SK-N-SH treated with all-trans-retinoic acid at 6 μM for 48 hours (cell line): ENCODE measurements around the gene PIAS2.

ENCODE experiments used
- ATAC-seq: fragments of 200-7000 bp; cut with Tn5 transposase; 3 replicates; pipeline ENCODE4 v1.9.1; 2020; ENCODE audit warnings: mild to moderate bottlenecking, moderate library complexity
- BACH2 ChIP-seq: fragments of 250-450 bp; sonication (Bioruptor Pico); IDR thresholded peaks from 2 replicates; pipeline ENCODE4 v1.9.0; 2021; ENCODE audit warnings: mild to moderate bottlenecking, borderline replicate concordance
- CSDC2 ChIP-seq: fragments of 250-450 bp; sonication (Bioruptor Pico); IDR thresholded peaks from 2 replicates; pipeline ENCODE4 v1.5.0; 2020; ENCODE audit warnings: mild to moderate bottlenecking, moderate library complexity
- ESRRG ChIP-seq: fragments of 250-450 bp; sonication (Bioruptor Pico); IDR thresholded peaks from 2 replicates; pipeline ENCODE4 v1.6.1; 2021; ENCODE audit warnings: mild to moderate bottlenecking
- GLIS3 ChIP-seq: fragments of 250-450 bp; sonication (Bioruptor Pico); IDR thresholded peaks from 2 replicates; pipeline ENCODE4 v1.5.0; 2020; ENCODE audit warnings: mild to moderate bottlenecking, moderate library complexity
- ISL1 ChIP-seq: fragments of 250-450 bp; sonication (Bioruptor Pico); IDR thresholded peaks from 2 replicates; pipeline ENCODE4 v2.1.2; 2022; ENCODE audit warnings: mild to moderate bottlenecking, moderate library complexity
- PPARA ChIP-seq: fragments of 250-450 bp; sonication (Bioruptor Pico); IDR thresholded peaks from 2 replicates; pipeline ENCODE4 v1.5.0; 2020; ENCODE audit warnings: mild to moderate bottlenecking, borderline replicate concordance
- SNAI2 ChIP-seq: fragments of 250-450 bp; sonication (Bioruptor Pico); IDR thresholded peaks from 2 replicates; pipeline ENCODE4 v1.5.0; 2020; ENCODE audit warnings: mild to moderate bottlenecking, moderate library complexity
- TCF4 ChIP-seq: fragments of 250-450 bp; sonication (Bioruptor Pico); IDR thresholded peaks from 2 replicates; pipeline ENCODE4 v1.8.0; 2021; ENCODE audit warnings: mild to moderate bottlenecking, moderate library complexity, borderline replicate concordance
- TOX ChIP-seq: fragments of 250-450 bp; sonication (Bioruptor Pico); IDR thresholded peaks from 2 replicates; pipeline ENCODE4 v1.8.0; 2021; ENCODE audit warnings: mild to moderate bottlenecking, moderate library complexity, borderline replicate concordance
- ZC3H10 ChIP-seq: fragments of 250-450 bp; sonication (Bioruptor Pico); IDR thresholded peaks from 2 replicates; pipeline ENCODE4 v1.5.1; 2021; ENCODE audit warnings: mild to moderate bottlenecking, moderate library complexity
- ZFP3 ChIP-seq: fragments of 250-450 bp; sonication (Bioruptor Pico); IDR thresholded peaks from 2 replicates; pipeline ENCODE4 v1.5.0; 2020; ENCODE audit warnings: mild to moderate bottlenecking, moderate library complexity
- ZFP30 ChIP-seq: fragments of 450-650 bp; formaldehyde crosslinking; IDR thresholded peaks from 2 replicates; pipeline ENCODE4 v1.5.0; 2022; ENCODE audit warnings: mild to moderate bottlenecking, moderate library complexity
- ZNF565 ChIP-seq: fragments of 450-650 bp; formaldehyde crosslinking; conservative IDR thresholded peaks from 2 replicates; pipeline ENCODE4 v1.5.0; 2020; ENCODE audit warnings: low read depth, mild to moderate bottlenecking, moderate library complexity
- ZNF70 ChIP-seq: fragments of 450-650 bp; formaldehyde crosslinking; IDR thresholded peaks from 2 replicates; pipeline ENCODE4 v1.5.0; 2020; ENCODE audit warnings: mild to moderate bottlenecking, moderate library complexity
- ZNF8 ChIP-seq: fragments of 450-650 bp; formaldehyde crosslinking; IDR thresholded peaks from 2 replicates; pipeline ENCODE4 v1.5.0; 2020; ENCODE audit warnings: mild to moderate bottlenecking, moderate library complexity
- TF ChIP-seq, protein P1 (sequence below): fragments of 250-450 bp; sonication (Bioruptor Pico); IDR thresholded peaks from 2 replicates; pipeline ENCODE4 v1.8.0; 2020; ENCODE audit warnings: mild to moderate bottlenecking, moderate library complexity, borderline replicate concordance
- TF ChIP-seq, protein P2 (sequence below): fragments of 250-450 bp; sonication (Bioruptor Pico); IDR thresholded peaks from 2 replicates; pipeline ENCODE4 v1.5.1; 2020; ENCODE audit warnings: low read depth, mild to moderate bottlenecking, moderate library complexity
- TF ChIP-seq, protein P3 (sequence below): fragments of 250-450 bp; sonication (Bioruptor Pico); IDR thresholded peaks from 2 replicates; pipeline ENCODE4 v1.5.0; 2020; ENCODE audit warnings: mild to moderate bottlenecking, moderate library complexity
- TF ChIP-seq, protein P4 (sequence below): fragments of 250-450 bp; sonication (Bioruptor Pico); IDR thresholded peaks from 2 replicates; pipeline ENCODE4 v1.8.0; 2021; ENCODE audit warnings: low read depth, mild to moderate bottlenecking, moderate library complexity, borderline replicate concordance
- TF ChIP-seq, protein P5 (sequence below): fragments of 250-450 bp; sonication (Bioruptor Pico); IDR thresholded peaks from 2 replicates; pipeline ENCODE4 v1.5.1; 2021; ENCODE audit warnings: mild to moderate bottlenecking, moderate library complexity

The PIAS2 gene

DNA sequence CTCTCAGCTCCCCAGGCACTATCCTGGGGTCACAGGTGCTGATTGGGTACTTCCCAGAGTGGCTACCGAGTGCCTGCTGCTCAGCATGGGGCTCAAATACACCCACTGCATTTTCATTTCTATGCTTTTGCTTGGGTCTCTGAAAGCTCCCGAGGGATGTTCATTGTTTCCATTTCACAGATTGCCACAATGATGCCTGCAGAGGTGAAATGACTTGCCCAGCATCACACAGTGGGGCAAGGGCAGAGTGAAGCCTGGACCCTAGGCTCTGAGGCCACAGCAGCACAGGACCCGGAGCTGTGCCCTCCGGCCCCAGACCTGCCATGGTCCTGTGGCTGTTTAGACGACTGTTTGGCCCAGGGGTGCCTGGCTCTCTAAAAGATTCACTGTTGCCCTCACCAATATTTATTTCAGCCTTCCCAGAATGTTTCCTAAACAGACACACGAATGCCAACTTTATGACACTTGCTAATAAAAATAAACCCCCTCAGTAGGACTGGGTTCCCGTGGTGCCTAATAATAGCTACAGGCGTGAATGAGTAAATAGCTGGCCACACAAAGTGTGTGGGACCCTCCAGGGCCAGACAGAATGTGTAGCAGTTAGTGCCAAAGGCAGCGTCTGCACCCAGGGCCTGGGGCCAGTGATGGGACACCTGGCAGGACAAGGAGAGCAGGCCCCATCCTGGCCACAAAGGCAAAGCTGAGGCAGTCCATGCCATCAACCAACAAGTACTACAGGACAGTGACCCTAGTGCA is 149.0 kb downstream of the PIAS2 start:
- TF ChIP-seq, protein P1, sequence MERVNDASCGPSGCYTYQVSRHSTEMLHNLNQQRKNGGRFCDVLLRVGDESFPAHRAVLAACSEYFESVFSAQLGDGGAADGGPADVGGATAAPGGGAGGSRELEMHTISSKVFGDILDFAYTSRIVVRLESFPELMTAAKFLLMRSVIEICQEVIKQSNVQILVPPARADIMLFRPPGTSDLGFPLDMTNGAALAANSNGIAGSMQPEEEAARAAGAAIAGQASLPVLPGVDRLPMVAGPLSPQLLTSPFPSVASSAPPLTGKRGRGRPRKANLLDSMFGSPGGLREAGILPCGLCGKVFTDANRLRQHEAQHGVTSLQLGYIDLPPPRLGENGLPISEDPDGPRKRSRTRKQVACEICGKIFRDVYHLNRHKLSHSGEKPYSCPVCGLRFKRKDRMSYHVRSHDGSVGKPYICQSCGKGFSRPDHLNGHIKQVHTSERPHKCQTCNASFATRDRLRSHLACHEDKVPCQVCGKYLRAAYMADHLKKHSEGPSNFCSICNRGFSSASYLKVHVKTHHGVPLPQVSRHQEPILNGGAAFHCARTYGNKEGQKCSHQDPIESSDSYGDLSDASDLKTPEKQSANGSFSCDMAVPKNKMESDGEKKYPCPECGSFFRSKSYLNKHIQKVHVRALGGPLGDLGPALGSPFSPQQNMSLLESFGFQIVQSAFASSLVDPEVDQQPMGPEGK (CRISPR knock-in tag), result no peak
- TF ChIP-seq ZC3H10 (CRISPR knock-in tag), result no peak
- TF ChIP-seq, protein P2, sequence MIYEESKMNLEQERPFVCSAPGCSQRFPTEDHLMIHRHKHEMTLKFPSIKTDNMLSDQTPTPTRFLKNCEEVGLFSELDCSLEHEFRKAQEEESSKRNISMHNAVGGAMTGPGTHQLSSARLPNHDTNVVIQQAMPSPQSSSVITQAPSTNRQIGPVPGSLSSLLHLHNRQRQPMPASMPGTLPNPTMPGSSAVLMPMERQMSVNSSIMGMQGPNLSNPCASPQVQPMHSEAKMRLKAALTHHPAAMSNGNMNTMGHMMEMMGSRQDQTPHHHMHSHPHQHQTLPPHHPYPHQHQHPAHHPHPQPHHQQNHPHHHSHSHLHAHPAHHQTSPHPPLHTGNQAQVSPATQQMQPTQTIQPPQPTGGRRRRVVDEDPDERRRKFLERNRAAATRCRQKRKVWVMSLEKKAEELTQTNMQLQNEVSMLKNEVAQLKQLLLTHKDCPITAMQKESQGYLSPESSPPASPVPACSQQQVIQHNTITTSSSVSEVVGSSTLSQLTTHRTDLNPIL, result no peak
- TF ChIP-seq GLIS3 (CRISPR knock-in tag), result no peak
- TF ChIP-seq ISL1 (CRISPR knock-in tag), result no peak
- no peak for TF ChIP-seq BACH2
- TF ChIP-seq TOX (CRISPR knock-in tag), result no peak
- no peak for TF ChIP-seq ZFP30 (CRISPR knock-in tag)
- TF ChIP-seq, protein P3, sequence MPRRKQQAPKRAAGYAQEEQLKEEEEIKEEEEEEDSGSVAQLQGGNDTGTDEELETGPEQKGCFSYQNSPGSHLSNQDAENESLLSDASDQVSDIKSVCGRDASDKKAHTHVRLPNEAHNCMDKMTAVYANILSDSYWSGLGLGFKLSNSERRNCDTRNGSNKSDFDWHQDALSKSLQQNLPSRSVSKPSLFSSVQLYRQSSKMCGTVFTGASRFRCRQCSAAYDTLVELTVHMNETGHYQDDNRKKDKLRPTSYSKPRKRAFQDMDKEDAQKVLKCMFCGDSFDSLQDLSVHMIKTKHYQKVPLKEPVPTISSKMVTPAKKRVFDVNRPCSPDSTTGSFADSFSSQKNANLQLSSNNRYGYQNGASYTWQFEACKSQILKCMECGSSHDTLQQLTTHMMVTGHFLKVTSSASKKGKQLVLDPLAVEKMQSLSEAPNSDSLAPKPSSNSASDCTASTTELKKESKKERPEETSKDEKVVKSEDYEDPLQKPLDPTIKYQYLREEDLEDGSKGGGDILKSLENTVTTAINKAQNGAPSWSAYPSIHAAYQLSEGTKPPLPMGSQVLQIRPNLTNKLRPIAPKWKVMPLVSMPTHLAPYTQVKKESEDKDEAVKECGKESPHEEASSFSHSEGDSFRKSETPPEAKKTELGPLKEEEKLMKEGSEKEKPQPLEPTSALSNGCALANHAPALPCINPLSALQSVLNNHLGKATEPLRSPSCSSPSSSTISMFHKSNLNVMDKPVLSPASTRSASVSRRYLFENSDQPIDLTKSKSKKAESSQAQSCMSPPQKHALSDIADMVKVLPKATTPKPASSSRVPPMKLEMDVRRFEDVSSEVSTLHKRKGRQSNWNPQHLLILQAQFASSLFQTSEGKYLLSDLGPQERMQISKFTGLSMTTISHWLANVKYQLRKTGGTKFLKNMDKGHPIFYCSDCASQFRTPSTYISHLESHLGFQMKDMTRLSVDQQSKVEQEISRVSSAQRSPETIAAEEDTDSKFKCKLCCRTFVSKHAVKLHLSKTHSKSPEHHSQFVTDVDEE (CRISPR knock-in tag), result no peak
- no peak for TF ChIP-seq CSDC2 (CRISPR knock-in tag)
- no peak for TF ChIP-seq SNAI2 (CRISPR knock-in tag)
- TF ChIP-seq ESRRG, result no peak
- TF ChIP-seq ZNF70 (CRISPR knock-in tag), result no peak
- TF ChIP-seq ZFP3 (CRISPR knock-in tag), result no peak
- no peak for TF ChIP-seq ZNF565
- TF ChIP-seq, protein P4, sequence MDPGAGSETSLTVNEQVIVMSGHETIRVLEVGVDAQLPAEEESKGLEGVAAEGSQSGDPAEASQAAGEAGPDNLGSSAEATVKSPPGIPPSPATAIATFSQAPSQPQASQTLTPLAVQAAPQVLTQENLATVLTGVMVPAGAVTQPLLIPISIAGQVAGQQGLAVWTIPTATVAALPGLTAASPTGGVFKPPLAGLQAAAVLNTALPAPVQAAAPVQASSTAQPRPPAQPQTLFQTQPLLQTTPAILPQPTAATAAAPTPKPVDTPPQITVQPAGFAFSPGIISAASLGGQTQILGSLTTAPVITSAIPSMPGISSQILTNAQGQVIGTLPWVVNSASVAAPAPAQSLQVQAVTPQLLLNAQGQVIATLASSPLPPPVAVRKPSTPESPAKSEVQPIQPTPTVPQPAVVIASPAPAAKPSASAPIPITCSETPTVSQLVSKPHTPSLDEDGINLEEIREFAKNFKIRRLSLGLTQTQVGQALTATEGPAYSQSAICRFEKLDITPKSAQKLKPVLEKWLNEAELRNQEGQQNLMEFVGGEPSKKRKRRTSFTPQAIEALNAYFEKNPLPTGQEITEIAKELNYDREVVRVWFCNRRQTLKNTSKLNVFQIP (CRISPR knock-in tag), result no peak
- no peak for TF ChIP-seq TCF4
- ATAC-seq, result no peak

DNA sequence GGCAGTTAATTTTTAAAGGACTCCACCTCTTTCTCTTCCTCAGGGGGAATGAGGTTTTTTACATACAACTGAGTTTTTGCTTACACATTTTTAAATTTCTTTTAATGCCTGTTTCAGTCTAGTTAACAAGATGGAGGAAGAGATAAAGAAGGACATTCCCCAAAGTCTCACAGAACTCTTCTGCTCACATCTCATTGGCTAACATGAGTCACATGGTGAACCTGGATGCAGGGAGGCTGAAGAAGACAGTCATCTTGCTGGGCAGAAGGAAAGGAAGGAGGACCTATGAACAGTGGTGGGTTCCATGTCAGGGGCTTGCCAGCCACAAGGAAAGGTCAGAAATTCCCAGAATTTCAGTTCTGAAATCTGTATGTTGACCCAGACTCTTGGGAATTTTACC is 150.1 kb downstream of the PIAS2 start:
- TF ChIP-seq CSDC2 (CRISPR knock-in tag) (no peak), ZFP3 (CRISPR knock-in tag) (no peak), ZC3H10 (CRISPR knock-in tag) (no peak), ZFP30 (CRISPR knock-in tag) (no peak), ZNF8 (CRISPR knock-in tag) (no peak), BACH2 (no peak), ISL1 (CRISPR knock-in tag) (no peak), PPARA (no peak)
- TF ChIP-seq, protein P4 (CRISPR knock-in tag), result no peak
- TF ChIP-seq, protein P5, sequence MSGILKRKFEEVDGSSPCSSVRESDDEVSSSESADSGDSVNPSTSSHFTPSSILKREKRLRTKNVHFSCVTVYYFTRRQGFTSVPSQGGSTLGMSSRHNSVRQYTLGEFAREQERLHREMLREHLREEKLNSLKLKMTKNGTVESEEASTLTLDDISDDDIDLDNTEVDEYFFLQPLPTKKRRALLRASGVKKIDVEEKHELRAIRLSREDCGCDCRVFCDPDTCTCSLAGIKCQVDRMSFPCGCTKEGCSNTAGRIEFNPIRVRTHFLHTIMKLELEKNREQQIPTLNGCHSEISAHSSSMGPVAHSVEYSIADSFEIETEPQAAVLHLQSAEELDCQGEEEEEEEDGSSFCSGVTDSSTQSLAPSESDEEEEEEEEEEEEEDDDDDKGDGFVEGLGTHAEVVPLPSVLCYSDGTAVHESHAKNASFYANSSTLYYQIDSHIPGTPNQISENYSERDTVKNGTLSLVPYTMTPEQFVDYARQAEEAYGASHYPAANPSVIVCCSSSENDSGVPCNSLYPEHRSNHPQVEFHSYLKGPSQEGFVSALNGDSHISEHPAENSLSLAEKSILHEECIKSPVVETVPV (CRISPR knock-in tag), result no peak
- TF ChIP-seq, all 23 proteins: peak for 0
- no peak for ATAC-seq
